ENCODE results near the gene TGFA.

DNA sequence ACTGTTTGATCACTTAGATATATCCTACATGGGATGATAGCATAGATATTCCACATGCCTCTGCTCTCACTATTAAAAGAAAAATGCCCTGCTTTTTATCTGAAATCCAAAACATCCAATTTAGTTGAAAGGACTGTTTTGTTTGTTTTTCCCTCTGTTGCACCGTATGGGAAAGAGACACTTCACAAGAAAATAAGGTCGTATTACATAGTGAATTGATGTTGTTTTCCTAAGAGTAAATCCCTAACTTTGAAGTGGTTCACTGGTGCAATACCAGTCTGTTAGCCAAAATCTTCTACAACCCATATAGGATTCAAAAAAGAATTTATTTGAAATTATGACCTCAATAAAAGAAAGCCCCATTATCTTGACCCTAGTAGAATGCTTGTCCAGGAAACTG, 18.1 kb downstream of the TGFA start:
- TF ChIP-seq, protein P1, sequence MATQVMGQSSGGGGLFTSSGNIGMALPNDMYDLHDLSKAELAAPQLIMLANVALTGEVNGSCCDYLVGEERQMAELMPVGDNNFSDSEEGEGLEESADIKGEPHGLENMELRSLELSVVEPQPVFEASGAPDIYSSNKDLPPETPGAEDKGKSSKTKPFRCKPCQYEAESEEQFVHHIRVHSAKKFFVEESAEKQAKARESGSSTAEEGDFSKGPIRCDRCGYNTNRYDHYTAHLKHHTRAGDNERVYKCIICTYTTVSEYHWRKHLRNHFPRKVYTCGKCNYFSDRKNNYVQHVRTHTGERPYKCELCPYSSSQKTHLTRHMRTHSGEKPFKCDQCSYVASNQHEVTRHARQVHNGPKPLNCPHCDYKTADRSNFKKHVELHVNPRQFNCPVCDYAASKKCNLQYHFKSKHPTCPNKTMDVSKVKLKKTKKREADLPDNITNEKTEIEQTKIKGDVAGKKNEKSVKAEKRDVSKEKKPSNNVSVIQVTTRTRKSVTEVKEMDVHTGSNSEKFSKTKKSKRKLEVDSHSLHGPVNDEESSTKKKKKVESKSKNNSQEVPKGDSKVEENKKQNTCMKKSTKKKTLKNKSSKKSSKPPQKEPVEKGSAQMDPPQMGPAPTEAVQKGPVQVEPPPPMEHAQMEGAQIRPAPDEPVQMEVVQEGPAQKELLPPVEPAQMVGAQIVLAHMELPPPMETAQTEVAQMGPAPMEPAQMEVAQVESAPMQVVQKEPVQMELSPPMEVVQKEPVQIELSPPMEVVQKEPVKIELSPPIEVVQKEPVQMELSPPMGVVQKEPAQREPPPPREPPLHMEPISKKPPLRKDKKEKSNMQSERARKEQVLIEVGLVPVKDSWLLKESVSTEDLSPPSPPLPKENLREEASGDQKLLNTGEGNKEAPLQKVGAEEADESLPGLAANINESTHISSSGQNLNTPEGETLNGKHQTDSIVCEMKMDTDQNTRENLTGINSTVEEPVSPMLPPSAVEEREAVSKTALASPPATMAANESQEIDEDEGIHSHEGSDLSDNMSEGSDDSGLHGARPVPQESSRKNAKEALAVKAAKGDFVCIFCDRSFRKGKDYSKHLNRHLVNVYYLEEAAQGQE (IDR thresholded peaks at IDR 0.05; ENCODE audit: insufficient read depth in 1 of 2, low read depth in 2 of 2, low read length in 2 of 2) = no peak
- no peak for TF ChIP-seq POLR2AphosphoS5 (IDR thresholded peaks at IDR 0.05; ENCODE audit: low read depth, low read length)

All from PFSK-1 (cell line).